SK-N-MC (cell line): ENCODE results near the gene CSPG5.
A peak's percentile ranks its signal among the peaks of the same experiment; 100 is the strongest.

ENCODE experiments used
- DNase-seq: peaks from one replicate; pipeline ENCODE4 v3.0.0-alpha.2; 2011; ENCODE audit warnings: low read depth, low spot score
- H3K27ac ChIP-seq: fragments of 200-600 bp; sonication (generic); 2 replicates; pipeline ENCODE4 v1.5.1; 2016; ENCODE audit warnings: mixed run types
- H3K36me3 ChIP-seq: fragments of 200-600 bp; sonication (generic); 2 replicates; pipeline ENCODE4 v1.6.1; 2017; ENCODE audit warnings: antibody characterized with exemption, low read length, mixed read lengths; ENCODE audit not compliant: insufficient read depth
- H3K4me3 ChIP-seq: fragments of 200-600 bp; sonication (generic); 2 replicates; pipeline ENCODE4 v1.5.1; 2016
- H3K9ac ChIP-seq: fragments of 200-600 bp; sonication (generic); 2 replicates; pipeline ENCODE4 v1.8.0; 2017; ENCODE audit warnings: mixed run types, mixed read lengths; ENCODE audit not compliant: insufficient read length
- H3K9me3 ChIP-seq: fragments of 200-600 bp; sonication (generic); 2 replicates; pipeline ENCODE4 v1.6.1; 2017; ENCODE audit warnings: low read depth, mild to moderate bottlenecking, antibody characterized with exemption, low read length, moderate library complexity, mixed read lengths
- EZH2 ChIP-seq: fragments of 200-600 bp; sonication (generic); IDR thresholded peaks from one replicate; pipeline ENCODE4 v1.6.1; 2017; ENCODE audit warnings: antibody characterized with exemption
- FOXP2 ChIP-seq: optimal IDR thresholded peaks from 2 replicates; pipeline ENCODE3; 2011; ENCODE audit warnings: mild to moderate bottlenecking, moderate library complexity; ENCODE audit not compliant: insufficient read depth; ENCODE audit errors: extremely low read length, control extremely low read depth
- POLR2AphosphoS5 ChIP-seq: IDR thresholded peaks from 2 replicates; pipeline ENCODE4 v1.6.1; 2012; ENCODE audit warnings: mild to moderate bottlenecking, low read depth, low read length, borderline replicate concordance

The CSPG5 gene

DNA sequence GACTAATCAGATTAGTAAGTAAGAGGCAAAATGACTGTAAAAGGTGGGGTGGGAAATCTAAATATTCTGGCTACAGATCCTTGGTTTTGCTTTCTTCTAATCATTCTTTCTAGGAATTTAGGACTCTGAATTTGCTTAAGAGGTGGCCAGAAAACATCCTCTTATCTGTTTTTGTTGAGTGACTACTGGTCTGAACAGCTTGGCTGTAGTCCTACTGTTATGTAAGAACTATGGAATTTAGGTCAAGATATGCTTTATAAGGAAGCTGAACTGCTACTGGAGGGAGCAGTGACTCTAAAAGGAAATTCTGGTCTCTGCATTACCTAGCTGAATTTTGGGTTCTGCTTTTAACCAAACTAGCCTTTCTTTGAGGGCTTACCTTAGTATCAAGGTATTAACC lies 33.5 kb upstream of the CSPG5 start:
- no peak for TF ChIP-seq POLR2AphosphoS5
- TF ChIP-seq EZH2 = no peak
- no peak for TF ChIP-seq FOXP2
- peaks cover 66% of the 10 kb centered on the region for H3K36me3 ChIP-seq
- H3K9ac ChIP-seq = no peak overlapping the region
- peak overlapping the region; percentile 60; the same call in 1 of the 2 replicates for H3K27ac ChIP-seq
- H3K4me3 ChIP-seq = no peak overlapping the region
- no peaks in the 10 kb centered on the region for H3K9me3 ChIP-seq
- DNase-seq = no peak

DNA sequence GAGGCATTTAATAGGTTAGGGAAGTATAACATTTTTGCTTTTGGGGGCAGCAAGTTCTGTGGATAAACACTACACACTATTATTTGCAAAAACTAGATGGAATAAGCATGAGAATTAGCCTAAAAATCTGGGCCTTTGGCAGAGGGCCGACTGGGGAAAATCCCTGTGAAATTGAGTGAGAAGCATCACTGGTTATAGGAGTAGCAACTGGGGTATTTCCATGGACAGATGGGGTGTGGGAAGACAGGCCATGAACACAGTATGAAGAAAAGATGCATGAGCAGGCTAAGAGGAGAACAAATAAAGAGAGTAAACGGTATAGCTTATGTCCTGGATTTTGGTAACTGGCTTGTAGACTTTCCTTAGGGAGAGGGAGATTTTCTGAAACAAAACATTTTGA lies 32.9 kb upstream of the CSPG5 start:
- Histone ChIP-seq H3K9me3 (no peaks in the 10 kb centered on the region), H3K4me3 (no peak overlapping the region), H3K27ac (peak overlapping the region; percentile 60; the same call in 1 of the 2 replicates), H3K9ac (no peak overlapping the region), H3K36me3 (peaks cover 70% of the 10 kb centered on the region)
- DNase-seq = no peak
- TF ChIP-seq POLR2AphosphoS5 (no peak), EZH2 (no peak), FOXP2 (no peak)

DNA sequence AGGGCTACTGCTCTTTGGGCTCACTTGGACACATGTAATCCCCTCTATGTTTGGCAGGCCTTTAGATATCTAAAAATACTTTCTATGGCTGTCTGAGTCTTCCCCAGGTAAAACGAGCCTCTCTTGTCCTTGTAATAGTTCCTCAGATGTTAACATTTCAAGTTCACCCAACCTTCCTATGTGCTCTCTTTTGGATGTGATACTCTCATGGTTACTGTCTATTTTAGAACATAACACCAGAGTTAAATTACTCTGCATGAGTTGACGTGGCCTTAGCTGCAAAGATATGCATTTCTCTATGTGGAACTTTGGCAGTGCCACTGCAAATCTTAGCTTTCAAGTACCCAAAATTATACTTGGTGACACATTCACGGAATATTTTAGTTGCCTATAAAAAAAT lies 31.9 kb upstream of the CSPG5 start:
- H3K9me3 ChIP-seq = no peaks in the 10 kb centered on the region
- TF ChIP-seq EZH2 = no peak
- TF ChIP-seq POLR2AphosphoS5 = no peak
- TF ChIP-seq FOXP2 = no peak
- H3K36me3 ChIP-seq = peaks cover 75% of the 10 kb centered on the region
- no peak overlapping the region for H3K9ac ChIP-seq
- no peak overlapping the region for H3K27ac ChIP-seq
- no peak for DNase-seq
- no peak overlapping the region for H3K4me3 ChIP-seq

DNA sequence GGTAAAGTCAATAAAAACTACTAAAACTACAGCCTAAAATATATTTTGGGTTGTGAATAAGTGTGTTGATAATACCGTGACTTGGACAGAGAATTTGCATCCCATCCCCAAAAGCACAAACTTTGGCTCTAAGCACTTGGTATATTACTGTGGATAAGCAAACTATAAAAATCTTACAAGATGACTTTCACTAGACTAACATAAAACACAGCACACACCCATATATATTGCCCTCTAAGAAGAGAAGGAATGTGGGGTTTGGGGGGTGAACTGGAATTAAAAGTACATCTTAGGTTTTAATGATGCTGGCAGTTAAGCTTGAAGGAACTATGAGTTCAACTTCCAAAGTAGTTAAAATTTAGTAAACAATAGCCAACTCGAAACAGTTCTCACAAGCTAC lies 28.7 kb upstream of the CSPG5 start:
- DNase-seq = no peak
- no peak overlapping the region for H3K27ac ChIP-seq
- H3K36me3 ChIP-seq = peaks cover 84% of the 10 kb centered on the region
- H3K9ac ChIP-seq = no peak overlapping the region
- TF ChIP-seq FOXP2 (no peak), POLR2AphosphoS5 (no peak)
- H3K9me3 ChIP-seq = no peaks in the 10 kb centered on the region
- H3K4me3 ChIP-seq = no peak overlapping the region

DNA sequence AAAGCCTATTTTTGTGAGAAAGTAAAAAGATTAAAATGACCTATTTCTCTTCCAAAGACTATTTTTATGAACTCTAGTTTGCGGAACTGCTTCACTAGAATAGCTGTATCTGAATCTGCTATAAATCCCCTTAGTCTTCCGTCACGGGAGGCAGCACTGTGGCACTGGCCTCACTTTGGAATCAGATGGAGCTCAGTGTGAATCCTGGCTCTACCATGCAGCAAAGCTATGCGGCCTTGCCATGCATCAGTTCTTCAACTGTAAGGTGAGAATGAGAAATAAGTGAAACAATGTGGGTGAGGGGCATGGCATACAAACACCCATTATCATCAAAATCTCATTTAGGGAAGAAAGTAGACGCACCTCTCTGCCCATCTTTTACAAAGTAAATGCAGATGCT lies 27.5 kb upstream of the CSPG5 start:
- no peak for TF ChIP-seq EZH2
- TF ChIP-seq FOXP2 = no peak
- TF ChIP-seq POLR2AphosphoS5 = no peak
- Histone ChIP-seq H3K9ac (no peak overlapping the region), H3K36me3 (peaks cover 78% of the 10 kb centered on the region), H3K4me3 (no peak overlapping the region), H3K27ac (no peak overlapping the region), H3K9me3 (no peaks in the 10 kb centered on the region)
- DNase-seq = no peak

DNA sequence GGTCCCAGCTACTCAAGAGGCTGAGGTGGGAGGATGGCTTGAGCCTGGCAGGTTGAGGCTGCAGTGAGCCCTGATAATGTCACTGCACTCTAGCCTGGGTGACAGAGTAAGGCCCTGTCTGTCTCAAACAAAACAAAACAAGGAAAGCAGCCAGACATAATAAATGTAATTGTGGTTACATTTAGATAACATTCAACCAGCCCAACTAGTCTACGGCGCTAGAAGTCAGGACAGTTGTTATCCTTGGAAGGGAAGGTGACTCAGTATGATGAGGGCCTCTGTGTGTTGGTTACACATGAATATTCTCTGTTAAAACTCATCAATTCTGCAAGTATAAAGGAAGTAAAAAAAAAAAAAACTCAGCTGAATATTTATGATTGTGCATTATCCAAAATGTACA lies 27.0 kb upstream of the CSPG5 start:
- no peak overlapping the region for H3K9ac ChIP-seq
- H3K36me3 ChIP-seq = peaks cover 73% of the 10 kb centered on the region

DNA sequence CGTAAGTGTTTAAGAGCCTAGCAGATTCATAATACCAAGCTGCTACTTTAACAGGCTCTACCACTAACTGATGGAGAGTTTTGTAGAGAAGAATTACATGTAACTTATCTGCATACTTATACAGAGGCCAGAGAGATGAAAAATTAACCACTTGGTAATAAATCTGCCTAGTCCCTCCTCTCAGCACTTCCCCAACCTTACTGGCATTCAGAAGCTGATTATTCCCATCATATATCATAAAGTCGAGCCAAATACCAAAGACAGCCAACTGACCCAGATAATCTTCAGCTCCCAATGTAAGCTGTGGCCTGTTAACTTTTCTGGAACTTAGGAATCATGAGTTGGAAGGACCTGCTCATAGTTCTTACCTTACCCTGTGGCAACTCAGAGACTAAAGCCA lies 25.5 kb upstream of the CSPG5 start:
- TF ChIP-seq EZH2 (no peak), FOXP2 (no peak), POLR2AphosphoS5 (no peak)
- no peak overlapping the region for H3K9ac ChIP-seq
- H3K9me3 ChIP-seq = no peaks in the 10 kb centered on the region
- H3K4me3 ChIP-seq = no peak overlapping the region
- H3K27ac ChIP-seq = no peak overlapping the region
- DNase-seq = no peak
- peaks cover 64% of the 10 kb centered on the region for H3K36me3 ChIP-seq

More for the DNA sequence above, 27.0 kb upstream of the CSPG5 start:
- no peak overlapping the region for H3K27ac ChIP-seq
- H3K9me3 ChIP-seq = no peaks in the 10 kb centered on the region
- H3K4me3 ChIP-seq = no peak overlapping the region
- DNase-seq = no peak
- TF ChIP-seq EZH2 (no peak), POLR2AphosphoS5 (no peak), FOXP2 (no peak)

DNA sequence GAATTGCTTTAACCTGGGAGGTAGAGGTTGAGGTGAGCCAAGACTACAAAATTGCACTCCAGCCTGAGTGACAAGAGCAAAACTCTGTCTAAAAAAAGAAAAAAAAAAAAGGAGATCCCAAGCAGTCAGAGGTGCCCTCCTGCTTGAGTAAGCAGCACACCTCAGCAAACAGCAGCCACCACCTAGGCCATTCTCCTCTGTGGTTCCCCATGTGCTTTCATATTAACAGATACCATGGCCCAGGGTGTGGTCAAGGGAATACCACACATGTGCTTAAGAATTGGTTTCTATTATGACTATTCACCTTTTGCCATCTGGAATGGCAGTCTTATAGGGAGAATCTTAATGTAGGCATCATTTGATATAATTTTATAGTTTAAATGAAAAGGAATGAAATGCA lies 24.7 kb upstream of the CSPG5 start:
- no peak for DNase-seq
- Histone ChIP-seq H3K9ac (no peak overlapping the region), H3K36me3 (peaks cover 61% of the 10 kb centered on the region), H3K9me3 (no peaks in the 10 kb centered on the region), H3K27ac (no peak overlapping the region), H3K4me3 (no peak overlapping the region)
- TF ChIP-seq POLR2AphosphoS5 = no peak
- no peak for TF ChIP-seq EZH2
- TF ChIP-seq FOXP2 = no peak

DNA sequence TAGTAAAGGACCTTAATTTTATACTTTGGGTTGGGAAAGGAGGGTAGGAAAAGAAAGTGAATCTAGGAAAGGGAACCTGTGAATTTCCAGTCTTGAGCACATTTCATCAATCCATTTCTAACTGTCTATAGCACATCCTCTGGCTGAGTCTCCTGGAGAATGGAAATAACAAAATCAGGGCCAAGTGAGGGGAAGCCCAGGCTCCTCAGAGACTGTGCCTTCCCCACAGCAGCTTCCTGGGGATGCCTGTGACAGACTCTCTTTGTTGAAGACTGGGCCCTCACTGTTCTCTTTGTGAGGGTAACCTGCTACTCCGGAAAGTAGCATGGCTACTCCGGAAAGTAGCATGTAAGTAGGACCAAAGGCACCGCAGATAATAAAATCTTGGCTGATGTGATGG lies 22.6 kb upstream of the CSPG5 start:
- peaks cover 52% of the 10 kb centered on the region for H3K36me3 ChIP-seq
- TF ChIP-seq POLR2AphosphoS5 (no peak), FOXP2 (no peak), EZH2 (no peak)
- 0 out of 2 replicates have a peak overlapping the region, but pooled peaks have one; percentile 31 for H3K27ac ChIP-seq
- H3K4me3 ChIP-seq = no peak overlapping the region
- no peaks in the 10 kb centered on the region for H3K9me3 ChIP-seq
- DNase-seq = no peak
- no peak overlapping the region for H3K9ac ChIP-seq
